ENCODE measurements around the gene IL17RD. TPM values are rescaled to one million over a fixed set of nuclear protein-coding genes. Genes with fewer than 3 reads are reported as not detected.
A peak's percentile ranks its signal among the peaks of the same experiment; 100 is the strongest.

The IL17RD gene
- total RNA-seq, 1 donor from 2014 or later: 30.4 TPM

DNA sequence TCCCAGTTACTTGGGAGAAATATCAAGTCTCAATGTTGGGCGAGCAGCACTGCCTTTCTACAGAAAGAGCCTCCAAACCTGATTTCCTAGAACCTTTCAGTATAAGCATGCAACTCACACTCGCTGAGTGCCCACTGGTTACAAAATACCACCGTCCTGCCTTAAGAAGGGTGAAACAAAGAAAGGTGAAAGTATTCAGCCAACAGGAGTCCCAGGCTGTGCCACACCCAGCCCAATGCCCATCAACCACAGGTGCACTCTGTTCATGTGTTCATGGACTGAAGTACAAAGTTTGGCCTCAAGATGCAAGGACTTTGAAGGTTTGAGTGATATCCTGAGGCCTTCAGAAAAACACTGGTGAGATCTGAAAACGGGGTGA lies 34.0 kb downstream of the IL17RD start:
- Mint-ChIP-seq H3K4me1 (ENCODE audit: low read depth) (peaks cover 41% of the 10 kb centered on the region), H3K27ac (peak overlapping the region; percentile 91), H3K27me3 (no peaks in the 10 kb centered on the region), H3K9me3 (ENCODE audit: low read depth) (no peaks in the 10 kb centered on the region), H3K36me3 (ENCODE audit: insufficient read depth) (peaks cover 1% of the 10 kb centered on the region), H3K4me3 (ENCODE audit: low read depth) (no peak overlapping the region)
- TF ChIP-seq, protein P1, sequence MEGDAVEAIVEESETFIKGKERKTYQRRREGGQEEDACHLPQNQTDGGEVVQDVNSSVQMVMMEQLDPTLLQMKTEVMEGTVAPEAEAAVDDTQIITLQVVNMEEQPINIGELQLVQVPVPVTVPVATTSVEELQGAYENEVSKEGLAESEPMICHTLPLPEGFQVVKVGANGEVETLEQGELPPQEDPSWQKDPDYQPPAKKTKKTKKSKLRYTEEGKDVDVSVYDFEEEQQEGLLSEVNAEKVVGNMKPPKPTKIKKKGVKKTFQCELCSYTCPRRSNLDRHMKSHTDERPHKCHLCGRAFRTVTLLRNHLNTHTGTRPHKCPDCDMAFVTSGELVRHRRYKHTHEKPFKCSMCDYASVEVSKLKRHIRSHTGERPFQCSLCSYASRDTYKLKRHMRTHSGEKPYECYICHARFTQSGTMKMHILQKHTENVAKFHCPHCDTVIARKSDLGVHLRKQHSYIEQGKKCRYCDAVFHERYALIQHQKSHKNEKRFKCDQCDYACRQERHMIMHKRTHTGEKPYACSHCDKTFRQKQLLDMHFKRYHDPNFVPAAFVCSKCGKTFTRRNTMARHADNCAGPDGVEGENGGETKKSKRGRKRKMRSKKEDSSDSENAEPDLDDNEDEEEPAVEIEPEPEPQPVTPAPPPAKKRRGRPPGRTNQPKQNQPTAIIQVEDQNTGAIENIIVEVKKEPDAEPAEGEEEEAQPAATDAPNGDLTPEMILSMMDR (IDR thresholded peaks at IDR 0.05; ENCODE audit: unreplicated experiment): no peak
- no peak for DNase-seq (ENCODE audit: low spot score, unreplicated experiment)

- Mint-ChIP-seq H3K4me3 (ENCODE audit: low read depth) (peak overlapping the region; percentile 47), H3K4me1 (ENCODE audit: low read depth) (peaks cover 41% of the 10 kb centered on the region), H3K9me3 (ENCODE audit: low read depth) (no peaks in the 10 kb centered on the region), H3K27ac (peak overlapping the region; percentile 91), H3K27me3 (no peaks in the 10 kb centered on the region), H3K36me3 (ENCODE audit: insufficient read depth) (peaks cover 1% of the 10 kb centered on the region)
- peak; percentile 30 for DNase-seq (ENCODE audit: low spot score, unreplicated experiment)
- TF ChIP-seq, protein P1 (IDR thresholded peaks at IDR 0.05; ENCODE audit: unreplicated experiment): no peak
These were observed 34.5 kb downstream of the IL17RD start for GRCh38 chr3:57130571-57131209.

DNA sequence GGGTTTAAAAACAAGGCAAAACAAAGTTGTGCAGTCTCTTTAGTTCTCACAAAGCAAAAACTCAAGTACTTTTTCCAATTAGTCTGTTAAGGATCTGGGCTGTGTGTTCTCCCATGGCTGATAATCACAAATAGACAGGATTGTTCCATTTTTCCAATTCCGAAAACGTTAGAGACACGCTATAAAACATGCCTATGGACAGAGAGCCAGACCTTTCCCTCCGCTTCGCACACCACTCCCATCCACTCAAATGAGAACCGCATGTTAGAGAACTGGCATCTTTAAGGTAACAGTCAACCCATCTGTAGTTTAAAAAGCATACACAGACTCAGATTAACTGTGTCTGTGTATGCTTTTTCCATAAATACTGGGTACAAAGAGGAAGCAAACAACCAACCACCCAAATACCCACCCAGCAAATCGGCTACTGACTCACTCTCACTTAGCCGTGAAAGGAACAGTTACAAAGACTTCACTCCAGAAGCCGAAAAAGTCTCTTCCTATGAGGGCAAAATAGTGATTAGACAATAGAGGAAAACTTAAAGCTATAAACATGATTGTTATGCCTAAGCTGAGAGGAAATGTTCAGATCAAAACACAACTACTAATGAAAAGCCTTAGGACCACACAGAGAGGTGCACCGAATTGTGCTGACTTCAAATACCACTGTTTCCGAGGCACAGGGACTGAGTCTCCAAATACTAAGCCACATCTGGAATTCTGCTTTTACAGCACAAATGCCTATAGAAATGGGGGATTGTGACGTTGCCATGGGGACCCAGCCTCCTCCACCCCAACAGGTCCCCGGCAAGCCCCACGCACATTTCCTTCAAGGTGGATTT lies 36.1 kb downstream of the IL17RD start:
- DNase-seq (ENCODE audit: low spot score, unreplicated experiment): no peak
- H3K9me3 Mint-ChIP-seq (ENCODE audit: low read depth): no peaks in the 10 kb centered on the region
- no peaks in the 10 kb centered on the region for H3K36me3 Mint-ChIP-seq (ENCODE audit: insufficient read depth)
- no peak overlapping the region for H3K4me3 Mint-ChIP-seq (ENCODE audit: low read depth)
- TF ChIP-seq, protein P1 (IDR thresholded peaks at IDR 0.05; ENCODE audit: unreplicated experiment): no peak
- peak overlapping the region; percentile 16 for H3K27ac Mint-ChIP-seq
- no peaks in the 10 kb centered on the region for H3K27me3 Mint-ChIP-seq
- H3K4me1 Mint-ChIP-seq (ENCODE audit: low read depth): peaks cover 41% of the 10 kb centered on the region

GRCh38 chr3:57127891-57128518 lies 37.1 kb downstream of the IL17RD start:
- H3K4me1 Mint-ChIP-seq (ENCODE audit: low read depth): peaks cover 34% of the 10 kb centered on the region
- H3K36me3 Mint-ChIP-seq (ENCODE audit: insufficient read depth): peaks cover 4% of the 10 kb centered on the region
- H3K27me3 Mint-ChIP-seq: no peaks in the 10 kb centered on the region
- no peak overlapping the region for H3K4me3 Mint-ChIP-seq (ENCODE audit: low read depth)
- peak overlapping the region; percentile 19 for H3K27ac Mint-ChIP-seq
- H3K9me3 Mint-ChIP-seq (ENCODE audit: low read depth): no peaks in the 10 kb centered on the region
- TF ChIP-seq, protein P1 (IDR thresholded peaks at IDR 0.05; ENCODE audit: unreplicated experiment): no peak
- no peak for DNase-seq (ENCODE audit: low spot score, unreplicated experiment)

GRCh38 chr3:57126244-57126643 lies 38.9 kb downstream of the IL17RD start:
- TF ChIP-seq, protein P1 (IDR thresholded peaks at IDR 0.05; ENCODE audit: unreplicated experiment): no peak
- DNase-seq (ENCODE audit: low spot score, unreplicated experiment): no peak
- peak overlapping the region; percentile 63 for H3K27ac Mint-ChIP-seq
- H3K9me3 Mint-ChIP-seq (ENCODE audit: low read depth): no peaks in the 10 kb centered on the region
- peaks cover 31% of the 10 kb centered on the region for H3K4me1 Mint-ChIP-seq (ENCODE audit: low read depth)
- H3K36me3 Mint-ChIP-seq (ENCODE audit: insufficient read depth): peaks cover 4% of the 10 kb centered on the region
- H3K4me3 Mint-ChIP-seq (ENCODE audit: low read depth): no peak overlapping the region
- H3K27me3 Mint-ChIP-seq: no peaks in the 10 kb centered on the region
